Measurements from ENCODE around the gene LMF1.
A peak's percentile ranks its signal among the peaks of the same experiment; 100 is the strongest.

Gene LMF1

DNA sequence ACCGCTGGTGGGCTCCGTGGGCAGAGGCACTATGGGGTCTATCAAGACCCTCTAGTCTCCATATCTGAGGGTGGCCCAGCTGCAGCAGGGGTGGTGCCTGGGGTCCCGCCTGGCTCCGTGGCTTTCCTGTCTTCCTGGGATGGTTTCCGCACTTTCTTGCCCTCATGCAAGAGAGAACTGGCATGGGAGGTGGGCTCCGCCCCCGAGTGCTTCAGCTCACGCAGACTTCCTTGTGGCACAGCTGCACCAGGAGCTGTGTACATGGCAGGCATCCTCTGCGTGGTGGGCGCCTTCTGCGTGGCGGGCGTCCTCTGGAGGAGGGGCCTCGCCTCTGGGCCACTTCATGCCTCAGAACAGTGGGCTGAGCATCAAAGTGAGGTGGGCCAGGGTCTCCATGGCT lies 73.1 kb downstream of the LMF1 start:
- TF ChIP-seq, protein P1, sequence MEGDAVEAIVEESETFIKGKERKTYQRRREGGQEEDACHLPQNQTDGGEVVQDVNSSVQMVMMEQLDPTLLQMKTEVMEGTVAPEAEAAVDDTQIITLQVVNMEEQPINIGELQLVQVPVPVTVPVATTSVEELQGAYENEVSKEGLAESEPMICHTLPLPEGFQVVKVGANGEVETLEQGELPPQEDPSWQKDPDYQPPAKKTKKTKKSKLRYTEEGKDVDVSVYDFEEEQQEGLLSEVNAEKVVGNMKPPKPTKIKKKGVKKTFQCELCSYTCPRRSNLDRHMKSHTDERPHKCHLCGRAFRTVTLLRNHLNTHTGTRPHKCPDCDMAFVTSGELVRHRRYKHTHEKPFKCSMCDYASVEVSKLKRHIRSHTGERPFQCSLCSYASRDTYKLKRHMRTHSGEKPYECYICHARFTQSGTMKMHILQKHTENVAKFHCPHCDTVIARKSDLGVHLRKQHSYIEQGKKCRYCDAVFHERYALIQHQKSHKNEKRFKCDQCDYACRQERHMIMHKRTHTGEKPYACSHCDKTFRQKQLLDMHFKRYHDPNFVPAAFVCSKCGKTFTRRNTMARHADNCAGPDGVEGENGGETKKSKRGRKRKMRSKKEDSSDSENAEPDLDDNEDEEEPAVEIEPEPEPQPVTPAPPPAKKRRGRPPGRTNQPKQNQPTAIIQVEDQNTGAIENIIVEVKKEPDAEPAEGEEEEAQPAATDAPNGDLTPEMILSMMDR (IDR thresholded peaks at IDR 0.05): no peak

DNA sequence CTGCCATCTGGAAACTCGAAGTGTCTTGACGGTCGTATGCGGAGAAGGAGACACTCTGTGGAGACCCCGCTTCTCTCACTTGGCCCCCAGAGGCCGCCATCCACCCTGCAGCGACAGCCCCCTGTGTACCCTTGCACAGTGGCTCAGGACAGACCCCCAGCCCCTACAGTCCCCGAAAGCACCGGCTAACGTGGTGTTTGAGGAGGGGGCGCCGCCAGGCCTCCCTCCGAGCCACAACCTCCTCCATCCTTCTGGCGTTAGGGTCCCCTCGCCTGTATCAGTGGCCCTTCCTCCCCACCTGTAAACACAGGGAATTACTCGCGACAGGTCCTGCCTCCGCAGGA lies 73.6 kb downstream of the LMF1 start:
- TF ChIP-seq, protein P1 (IDR thresholded peaks at IDR 0.05): no peak

DNA sequence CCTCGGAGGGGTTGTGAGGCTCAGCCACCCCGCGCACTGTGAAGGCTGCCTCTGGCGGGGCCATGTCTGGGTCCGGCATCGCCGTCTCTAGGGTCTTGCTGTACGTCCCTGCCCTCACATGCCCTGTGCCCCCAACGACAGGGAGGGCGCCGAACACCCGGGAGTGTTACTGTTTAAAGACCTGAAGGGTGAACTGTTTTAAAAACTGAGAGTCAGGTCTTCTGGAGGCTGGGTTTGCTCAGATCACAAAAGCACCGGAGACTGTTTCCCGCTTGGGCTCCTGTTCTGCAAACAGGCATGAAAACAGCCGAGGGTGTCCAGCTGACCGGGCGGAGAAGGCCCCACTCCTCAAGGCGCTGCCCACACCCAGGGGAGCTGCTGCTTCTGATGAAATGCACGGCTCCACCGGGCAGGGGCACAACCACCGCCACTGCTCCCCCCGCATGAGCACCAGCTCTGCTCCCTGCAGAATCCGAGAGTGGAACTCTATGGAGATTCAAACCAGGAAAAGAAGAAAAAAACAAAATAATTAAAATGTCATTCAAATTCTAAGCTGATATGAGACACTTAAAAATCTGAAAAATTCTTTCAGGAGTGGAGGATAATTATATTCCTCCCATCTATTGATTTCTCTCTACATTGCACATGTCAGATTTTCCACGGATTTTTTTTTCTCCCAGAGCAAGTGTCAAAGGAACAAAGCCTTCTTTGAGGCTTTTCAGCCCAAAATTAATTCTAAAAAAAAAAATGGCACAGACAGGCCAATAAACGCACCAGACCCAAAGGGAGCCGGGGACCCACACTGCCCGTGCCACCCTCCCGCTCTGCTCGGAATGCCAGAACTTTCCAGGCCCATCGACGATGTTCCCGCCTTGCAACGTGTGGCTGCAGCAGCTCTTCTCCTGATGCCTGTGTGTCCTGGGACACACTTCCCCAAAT lies 74.3 kb downstream of the LMF1 start:
- TF ChIP-seq, protein P1 (IDR thresholded peaks at IDR 0.05): no peak

DNA sequence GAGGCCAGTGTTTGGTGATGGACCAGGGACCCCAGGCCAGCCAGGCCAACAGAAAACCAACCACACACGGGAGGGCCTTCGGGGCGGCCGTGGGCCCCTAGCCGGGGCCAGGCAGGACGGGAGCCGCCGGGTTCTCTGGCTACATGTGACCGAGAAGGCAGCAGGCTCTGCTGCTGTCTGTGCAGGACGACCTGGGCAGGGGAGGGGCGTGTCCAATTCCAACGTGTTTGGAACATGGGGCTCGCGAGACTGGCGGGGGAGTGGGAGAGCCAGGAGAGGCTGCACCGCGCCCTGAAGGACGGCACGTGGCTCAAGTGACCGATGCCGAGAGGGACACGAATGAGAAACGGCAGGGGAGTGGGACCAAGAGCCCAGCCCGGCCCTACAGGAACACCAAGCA lies 75.4 kb downstream of the LMF1 start:
- TF ChIP-seq, protein P1 (IDR thresholded peaks at IDR 0.05): no peak

DNA sequence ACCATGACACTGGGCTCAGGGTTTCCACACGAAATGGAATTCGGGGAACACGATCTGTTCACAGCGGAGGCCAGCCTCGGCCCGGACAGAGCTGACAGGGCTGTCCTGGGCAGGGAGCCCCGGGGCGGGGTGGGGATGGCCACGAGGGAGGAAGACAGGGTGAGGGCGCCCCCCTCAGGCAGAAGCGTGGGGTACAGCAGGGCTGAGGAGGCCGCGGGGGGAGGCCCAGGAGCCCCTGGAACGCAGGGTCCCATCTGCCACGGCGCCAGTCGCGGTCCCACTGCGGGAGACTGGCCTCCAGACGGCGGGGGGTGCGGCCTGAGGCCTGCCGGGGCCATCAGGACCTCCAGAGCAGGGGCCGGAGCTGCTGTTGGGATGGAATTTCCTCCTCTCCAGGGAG lies 75.9 kb downstream of the LMF1 start:
- TF ChIP-seq, protein P1 (IDR thresholded peaks at IDR 0.05): peak; percentile 20; the same call in 1 of the 2 replicates

DNA sequence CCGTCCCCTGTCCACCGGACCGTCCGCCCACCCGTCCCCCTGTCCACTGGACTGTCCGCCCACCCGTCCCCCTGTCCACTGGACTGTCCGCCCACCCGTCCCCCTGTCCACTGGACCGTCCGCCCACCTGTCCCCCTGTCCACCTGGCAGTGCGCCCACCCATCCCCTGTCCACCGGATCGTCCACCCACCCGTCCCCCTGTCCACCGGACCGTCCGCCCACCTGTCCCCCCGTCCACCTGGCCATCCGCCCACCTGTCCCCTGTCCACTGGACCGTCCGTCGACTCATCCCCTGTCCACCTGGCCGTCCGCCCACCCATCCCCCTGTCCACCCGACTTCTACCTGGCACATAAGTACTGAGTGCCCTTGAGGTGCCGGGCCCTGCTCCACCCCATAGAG lies 76.6 kb downstream of the LMF1 start:
- TF ChIP-seq, protein P1 (IDR thresholded peaks at IDR 0.05): no peak

DNA sequence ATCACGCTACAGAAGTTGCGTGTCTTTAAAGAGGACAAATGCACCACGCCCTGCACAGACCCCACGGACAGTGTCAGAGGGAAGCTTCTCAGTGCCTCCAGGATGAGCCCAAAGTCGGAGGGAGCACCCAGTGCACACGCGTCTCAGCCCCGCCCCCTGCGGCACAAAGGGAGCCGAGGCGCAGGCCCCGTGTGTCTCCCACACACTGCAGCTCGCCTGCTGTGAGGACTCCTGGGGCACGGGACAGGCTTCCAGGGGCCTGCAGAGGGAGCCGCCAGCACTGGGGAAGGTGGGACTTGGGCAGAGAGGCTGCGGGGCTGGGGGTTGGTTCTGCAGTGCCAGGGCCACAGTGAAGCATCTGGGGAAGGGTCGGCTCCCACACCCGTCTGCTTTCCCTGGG lies 77.4 kb downstream of the LMF1 start:
- TF ChIP-seq, protein P1 (IDR thresholded peaks at IDR 0.05): no peak

Measured in LNCAP (cell line).